KOPT-K1 (cell line): ENCODE measurements around the gene KLHL25.
"Not testable (repeated sequence)": the region's sequence is repeated elsewhere in the genome, so short reads cannot be mapped to it uniquely, and the experiment has no call there.

Experiments used
- H3K27ac ChIP-seq: fragments of 200-600 bp; sonication (generic); 2 replicates; pipeline ENCODE4 v1.5.1; 2016; ENCODE audit warnings: antibody characterized with exemption, mild to moderate bottlenecking, low read depth, low read length; ENCODE audit not compliant: poor library complexity, severe bottlenecking
- H3K36me3 ChIP-seq: fragments of 200-600 bp; sonication (generic); 2 replicates; pipeline ENCODE4 v1.5.1; 2017; ENCODE audit warnings: antibody characterized with exemption, mild to moderate bottlenecking, low read length, moderate library complexity; ENCODE audit not compliant: insufficient read depth
- H3K9me3 ChIP-seq: fragments of 200-600 bp; sonication (generic); 2 replicates; pipeline ENCODE4 v1.5.1; 2017; ENCODE audit warnings: antibody characterized with exemption, low read length, mild to moderate bottlenecking; ENCODE audit not compliant: insufficient read depth, poor library complexity, severe bottlenecking

The KLHL25 gene

GRCh38 chr15:85794598-85795336, at the start of gene KLHL25:
TSS of gene KLHL25 (minus strand) at chr15:85794925. CDS start at chr15:85769810, 25,115 bp downstream.
- Histone ChIP-seq H3K27ac (peak within 1 kb of the TSS; percentile 57), H3K36me3 (no peaks in the 10 kb centered on the region), H3K9me3 (no peaks in the 10 kb centered on the region)

- H3K27ac ChIP-seq: no peak overlapping the region
- no peaks in the 10 kb centered on the region for H3K9me3 ChIP-seq
- H3K36me3 ChIP-seq: no peaks in the 10 kb centered on the region
Observed at GRCh38 chr15:85840802-85841152, 46.1 kb upstream of the KLHL25 start.

GRCh38 chr15:85840079-85840801, 45.5 kb upstream of the KLHL25 start:
- Histone ChIP-seq H3K36me3 (no peaks in the 10 kb centered on the region), H3K9me3 (no peaks in the 10 kb centered on the region), H3K27ac (no peak overlapping the region)

- Histone ChIP-seq H3K36me3 (no peaks in the 10 kb centered on the region), H3K27ac (no peak overlapping the region), H3K9me3 (no peaks in the 10 kb centered on the region)
Observed at GRCh38 chr15:85839643-85840042, 44.9 kb upstream of the KLHL25 start.

GRCh38 chr15:85838655-85839054, 43.9 kb upstream of the KLHL25 start:
- H3K9me3 ChIP-seq: no peaks in the 10 kb centered on the region
- H3K36me3 ChIP-seq: no peaks in the 10 kb centered on the region
- no peak overlapping the region for H3K27ac ChIP-seq

- Histone ChIP-seq H3K36me3 (no peaks in the 10 kb centered on the region), H3K27ac (no peak overlapping the region), H3K9me3 (no peaks in the 10 kb centered on the region)
Observed at GRCh38 chr15:85837881-85838280, 43.2 kb upstream of the KLHL25 start.

GRCh38 chr15:85837011-85837433, 42.3 kb upstream of the KLHL25 start:
- no peaks in the 10 kb centered on the region for H3K9me3 ChIP-seq
- no peak overlapping the region for H3K27ac ChIP-seq
- H3K36me3 ChIP-seq: no peaks in the 10 kb centered on the region

- Histone ChIP-seq H3K9me3 (no peaks in the 10 kb centered on the region), H3K27ac (no peak overlapping the region), H3K36me3 (no peaks in the 10 kb centered on the region)
Observed at GRCh38 chr15:85834651-85835050, 39.9 kb upstream of the KLHL25 start.

GRCh38 chr15:85832394-85832793, 37.7 kb upstream of the KLHL25 start:
- no peaks in the 10 kb centered on the region for H3K9me3 ChIP-seq
- H3K27ac ChIP-seq: no peak overlapping the region
- H3K36me3 ChIP-seq: no peaks in the 10 kb centered on the region

GRCh38 chr15:85831415-85832113, 36.8 kb upstream of the KLHL25 start:
- Histone ChIP-seq H3K36me3 (no peaks in the 10 kb centered on the region), H3K27ac (no peak overlapping the region), H3K9me3 (no peaks in the 10 kb centered on the region)

- H3K36me3 ChIP-seq, H3K9me3 ChIP-seq, H3K27ac ChIP-seq: not testable (repeated sequence)
Observed at GRCh38 chr15:85829754-85830153, 35.0 kb upstream of the KLHL25 start.

- no peak overlapping the region for H3K27ac ChIP-seq
- no peaks in the 10 kb centered on the region for H3K9me3 ChIP-seq
- no peaks in the 10 kb centered on the region for H3K36me3 ChIP-seq
Observed at GRCh38 chr15:85828874-85829273, 34.1 kb upstream of the KLHL25 start.

- Histone ChIP-seq H3K9me3 (no peaks in the 10 kb centered on the region), H3K36me3 (no peaks in the 10 kb centered on the region), H3K27ac (no peak overlapping the region)
Observed at GRCh38 chr15:85828126-85828525, 33.4 kb upstream of the KLHL25 start.

- no peaks in the 10 kb centered on the region for H3K9me3 ChIP-seq
- H3K36me3 ChIP-seq: no peaks in the 10 kb centered on the region
- no peak overlapping the region for H3K27ac ChIP-seq
Observed at GRCh38 chr15:85826756-85827515, 32.2 kb upstream of the KLHL25 start.

- H3K9me3 ChIP-seq: no peaks in the 10 kb centered on the region
- H3K36me3 ChIP-seq: no peaks in the 10 kb centered on the region
- no peak overlapping the region for H3K27ac ChIP-seq
Observed at GRCh38 chr15:85825719-85826118, 31.0 kb upstream of the KLHL25 start.
